ENCODE data around the gene SNED1. TPM values are rescaled to one million over a fixed set of nuclear protein-coding genes. Genes with fewer than 3 reads are reported as not detected.

Gene SNED1
- total RNA-seq, 1 experiment from 2014 or later: 2.8 TPM

DNA sequence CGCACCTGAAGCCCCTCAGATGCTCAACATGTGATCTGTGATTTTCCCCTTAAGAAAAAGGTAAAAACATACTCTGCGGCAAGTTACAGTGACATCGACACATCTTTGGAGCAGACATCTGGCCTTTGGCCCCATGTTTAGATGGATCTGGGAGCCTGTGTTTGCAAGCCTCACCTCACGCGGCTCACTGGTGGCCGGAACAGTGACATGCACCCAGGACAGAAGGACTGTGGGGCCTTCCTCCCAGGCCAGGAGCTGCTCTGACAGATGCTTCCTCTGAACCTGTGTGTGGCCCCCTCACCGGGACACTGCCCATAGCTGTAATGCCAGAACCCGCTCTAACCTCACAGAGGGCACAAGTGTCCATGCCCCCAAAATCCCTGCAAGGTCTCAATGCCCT, 137.8 kb downstream of the SNED1 start:
- ChIA-PET POLR2A (ENCODE audit: unreplicated experiment) (no interaction called here), CTCF (interaction anchor here (0.6 kb wide), 1 partner anchor 749 kb away, joined by 3 read pairs; no protein-coding TSS in a partner anchor)
- H3K27me3 ChIP-seq (ENCODE audit: insufficient read depth, low read depth): no peaks in the 10 kb centered on the region
- H3K36me3 ChIP-seq (ENCODE audit: low read depth): 0 out of 2 replicates have a peak, but pooled peaks cover 5% of the 10 kb centered on the region
- no peaks in the 10 kb centered on the region for H3F3A ChIP-seq (ENCODE audit: insufficient read depth, low read depth)
- H3K27ac ChIP-seq: no peak overlapping the region
- no peaks in the 10 kb centered on the region for H3K4me1 ChIP-seq (replicated peaks; ENCODE audit: insufficient read depth)
- no peak overlapping the region for H3K4me3 ChIP-seq
- H3K4me2 ChIP-seq: no peak overlapping the region
- no peak overlapping the region for H2AFZ ChIP-seq
- no TSS peak for BruUV-seq (replicated peaks)
- no peak for TF ChIP-seq EZH2 (IDR thresholded peaks at IDR 0.05; ENCODE audit: low read depth)
- TF ChIP-seq, protein P1, sequence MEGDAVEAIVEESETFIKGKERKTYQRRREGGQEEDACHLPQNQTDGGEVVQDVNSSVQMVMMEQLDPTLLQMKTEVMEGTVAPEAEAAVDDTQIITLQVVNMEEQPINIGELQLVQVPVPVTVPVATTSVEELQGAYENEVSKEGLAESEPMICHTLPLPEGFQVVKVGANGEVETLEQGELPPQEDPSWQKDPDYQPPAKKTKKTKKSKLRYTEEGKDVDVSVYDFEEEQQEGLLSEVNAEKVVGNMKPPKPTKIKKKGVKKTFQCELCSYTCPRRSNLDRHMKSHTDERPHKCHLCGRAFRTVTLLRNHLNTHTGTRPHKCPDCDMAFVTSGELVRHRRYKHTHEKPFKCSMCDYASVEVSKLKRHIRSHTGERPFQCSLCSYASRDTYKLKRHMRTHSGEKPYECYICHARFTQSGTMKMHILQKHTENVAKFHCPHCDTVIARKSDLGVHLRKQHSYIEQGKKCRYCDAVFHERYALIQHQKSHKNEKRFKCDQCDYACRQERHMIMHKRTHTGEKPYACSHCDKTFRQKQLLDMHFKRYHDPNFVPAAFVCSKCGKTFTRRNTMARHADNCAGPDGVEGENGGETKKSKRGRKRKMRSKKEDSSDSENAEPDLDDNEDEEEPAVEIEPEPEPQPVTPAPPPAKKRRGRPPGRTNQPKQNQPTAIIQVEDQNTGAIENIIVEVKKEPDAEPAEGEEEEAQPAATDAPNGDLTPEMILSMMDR (conservative IDR thresholded peaks at IDR 0.05): no peak
- no peaks in the 10 kb centered on the region for H3K9me2 ChIP-seq (ENCODE audit: insufficient read depth)
- H3K79me2 ChIP-seq (ENCODE audit: low read depth): no peaks in the 10 kb centered on the region
- DNase-seq: no peak
- no peaks in the 10 kb centered on the region for H3K9me3 ChIP-seq (ENCODE audit: insufficient read depth, low read depth)
- H4K20me1 ChIP-seq (ENCODE audit: insufficient read depth): no peaks in the 10 kb centered on the region
- intact Hi-C loops (cut with micrococcal nuclease; ENCODE audit: unreplicated experiment): no loop called here

DNA sequence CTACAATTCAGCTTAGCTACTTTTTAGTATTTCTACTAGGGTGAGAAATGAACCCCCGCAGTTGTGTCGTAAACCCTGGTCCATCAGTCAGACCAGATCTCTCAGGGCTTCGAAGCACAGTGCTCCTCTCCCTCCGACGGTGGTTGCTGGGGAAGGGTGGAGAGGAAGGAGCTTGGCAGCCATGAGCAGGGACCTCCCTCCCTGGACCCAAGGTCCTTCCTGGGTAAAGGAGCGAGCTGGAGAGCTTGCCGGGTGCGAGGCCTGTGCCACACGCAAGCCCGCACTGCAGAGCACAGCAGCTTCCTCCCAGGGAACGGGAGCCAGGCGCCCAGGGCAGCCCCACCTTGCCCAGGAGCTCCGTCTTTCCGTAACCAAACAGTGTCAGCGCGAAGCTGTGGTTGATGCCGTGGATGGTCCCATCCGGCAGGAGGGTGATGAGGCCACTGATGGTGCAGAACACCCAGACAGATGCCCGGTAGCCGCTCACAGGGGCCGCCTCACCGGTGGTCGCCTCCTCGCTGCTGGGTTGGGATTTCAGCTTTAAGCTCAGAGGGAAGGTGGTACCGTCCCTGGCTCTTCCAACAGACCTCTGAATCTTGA, 138.3 kb downstream of the SNED1 start:
- Histone ChIP-seq H4K20me1 (ENCODE audit: insufficient read depth) (no peaks in the 10 kb centered on the region), H2AFZ (no peak overlapping the region), H3F3A (ENCODE audit: insufficient read depth, low read depth) (no peaks in the 10 kb centered on the region), H3K27ac (no peak overlapping the region), H3K27me3 (ENCODE audit: insufficient read depth, low read depth) (no peaks in the 10 kb centered on the region), H3K9me2 (ENCODE audit: insufficient read depth) (no peaks in the 10 kb centered on the region), H3K79me2 (ENCODE audit: low read depth) (no peaks in the 10 kb centered on the region), H3K36me3 (ENCODE audit: low read depth) (0 out of 2 replicates have a peak, but pooled peaks cover 5% of the 10 kb centered on the region), H3K4me2 (no peak overlapping the region), H3K4me3 (no peak overlapping the region), H3K9me3 (ENCODE audit: insufficient read depth, low read depth) (no peaks in the 10 kb centered on the region), H3K4me1 (replicated peaks; ENCODE audit: insufficient read depth) (no peaks in the 10 kb centered on the region)
- intact Hi-C loops (cut with micrococcal nuclease; ENCODE audit: unreplicated experiment): no loop called here
- BruUV-seq (replicated peaks): no TSS peak
- ChIA-PET POLR2A (ENCODE audit: unreplicated experiment) (no interaction called here), CTCF (interaction anchor here (0.6 kb wide), 1 partner anchor 749 kb away, joined by 3 read pairs; no protein-coding TSS in a partner anchor)
- TF ChIP-seq, protein P1 (conservative IDR thresholded peaks at IDR 0.05): no peak
- no peak for TF ChIP-seq EZH2 (IDR thresholded peaks at IDR 0.05; ENCODE audit: low read depth)
- no peak for DNase-seq

DNA sequence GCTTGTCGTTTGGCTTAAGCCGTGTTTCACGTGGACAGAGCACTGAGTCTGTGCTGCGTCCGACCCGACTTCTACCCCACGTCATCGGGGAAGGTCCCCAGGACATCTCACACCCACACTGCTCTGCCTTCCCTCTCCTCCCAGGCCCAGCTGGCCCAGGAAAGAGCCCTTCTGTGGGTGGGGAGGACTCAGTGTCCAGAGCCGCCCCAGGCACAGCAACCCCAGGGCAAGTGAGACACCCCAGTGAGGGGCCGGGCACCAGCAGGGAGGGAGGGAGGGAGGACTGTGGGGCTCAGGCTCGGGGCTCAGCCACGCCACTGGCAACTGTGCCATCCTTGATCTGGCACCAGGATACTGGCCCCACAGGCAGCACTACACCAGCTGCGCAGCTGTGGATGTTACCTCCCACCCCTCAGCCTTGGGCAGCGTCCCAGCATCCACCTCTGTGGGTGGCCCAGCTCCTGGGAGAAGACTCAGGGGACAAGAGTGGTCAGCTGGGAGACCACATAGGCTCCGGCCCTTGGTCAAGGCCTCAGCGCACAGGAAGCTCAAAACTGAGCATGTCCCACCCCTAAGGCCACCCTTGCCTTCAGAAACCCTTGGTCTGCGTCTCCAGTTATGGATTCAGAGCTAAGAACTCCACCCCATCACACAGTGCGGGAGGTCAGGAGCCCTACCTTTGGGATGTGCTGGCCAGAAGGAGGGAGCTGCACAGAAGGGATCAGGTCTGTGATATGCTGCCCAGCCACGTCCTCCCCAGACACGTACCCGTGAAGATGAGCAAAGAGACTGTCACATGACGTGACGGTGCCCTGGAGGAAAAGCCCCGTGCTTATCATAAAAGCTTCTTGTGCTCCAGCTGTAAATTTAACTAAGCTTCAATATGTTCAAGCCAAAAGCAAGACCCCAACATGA, 139.1 kb downstream of the SNED1 start:
- no peaks in the 10 kb centered on the region for H4K20me1 ChIP-seq (ENCODE audit: insufficient read depth)
- H3K79me2 ChIP-seq (ENCODE audit: low read depth): no peaks in the 10 kb centered on the region
- POLR2A ChIA-PET (ENCODE audit: unreplicated experiment): interaction anchor here (0.6 kb wide), 1 partner anchor 39 kb away, joined by 3 read pairs; no protein-coding TSS in a partner anchor
- no peak overlapping the region for H3K4me2 ChIP-seq
- no peaks in the 10 kb centered on the region for H3K9me2 ChIP-seq (ENCODE audit: insufficient read depth)
- no peak overlapping the region for H3K27ac ChIP-seq
- CTCF ChIA-PET: no interaction called here
- no peak overlapping the region for H3K4me3 ChIP-seq
- no peak for DNase-seq
- no peaks in the 10 kb centered on the region for H3F3A ChIP-seq (ENCODE audit: insufficient read depth, low read depth)
- no peaks in the 10 kb centered on the region for H3K9me3 ChIP-seq (ENCODE audit: insufficient read depth, low read depth)
- H3K4me1 ChIP-seq (replicated peaks; ENCODE audit: insufficient read depth): no peaks in the 10 kb centered on the region
- 0 out of 2 replicates have a peak, but pooled peaks cover 9% of the 10 kb centered on the region for H3K36me3 ChIP-seq (ENCODE audit: low read depth)
- TF ChIP-seq EZH2 (IDR thresholded peaks at IDR 0.05; ENCODE audit: low read depth): no peak
- TF ChIP-seq, protein P1 (conservative IDR thresholded peaks at IDR 0.05): no peak
- no TSS peak for BruUV-seq (replicated peaks)
- intact Hi-C loops (cut with micrococcal nuclease; ENCODE audit: unreplicated experiment): no loop called here
- H2AFZ ChIP-seq: no peak overlapping the region
- no peaks in the 10 kb centered on the region for H3K27me3 ChIP-seq (ENCODE audit: insufficient read depth, low read depth)

Measured in PC-9 (cell line).